Loucy (cell line): Measurements from ENCODE around the gene BMS1.
A peak's percentile ranks its signal among the peaks of the same experiment; 100 is the strongest.
"Not testable (repeated sequence)": the region's sequence is repeated elsewhere in the genome, so short reads cannot be mapped to it uniquely, and the experiment has no call there.

Source experiments
- H2AFZ ChIP-seq: fragments of 200-600 bp; sonication (generic); 2 replicates; pipeline ENCODE4 v1.6.0; 2016; ENCODE audit warnings: antibody characterized with exemption, mild to moderate bottlenecking, low read length, moderate library complexity
- H3F3A ChIP-seq: fragments of 200-600 bp; 2 replicates; pipeline ENCODE4 v1.6.0; 2016; ENCODE audit warnings: antibody characterized with exemption, low read depth, mild to moderate bottlenecking
- H3K27me3 ChIP-seq: fragments of 200-600 bp; sonication (generic); 2 replicates; pipeline ENCODE4 v1.6.1; 2014; ENCODE audit warnings: low read length, mild to moderate bottlenecking; ENCODE audit not compliant: insufficient read depth, poor library complexity, severe bottlenecking
- H3K36me3 ChIP-seq: fragments of 200-600 bp; sonication (generic); 2 replicates; pipeline ENCODE4 v1.6.1; 2016; ENCODE audit warnings: low read length; ENCODE audit not compliant: insufficient read depth
- H3K4me1 ChIP-seq: fragments of 200-600 bp; sonication (generic); 2 replicates; pipeline ENCODE4 v1.5.1; 2014; ENCODE audit warnings: low read length, mild to moderate bottlenecking; ENCODE audit not compliant: insufficient read depth, poor library complexity, severe bottlenecking
- H3K4me2 ChIP-seq: fragments of 200-600 bp; sonication (generic); 2 replicates; pipeline ENCODE4 v1.6.0; 2014; ENCODE audit warnings: antibody characterized with exemption, low read length, low read depth, mild to moderate bottlenecking; ENCODE audit not compliant: poor library complexity, severe bottlenecking
- H3K4me3 ChIP-seq: fragments of 200-600 bp; sonication (generic); 2 replicates; pipeline ENCODE4 v1.5.1; 2014; ENCODE audit warnings: low read length, mild to moderate bottlenecking, mixed read lengths; ENCODE audit not compliant: poor library complexity, severe bottlenecking
- H3K79me2 ChIP-seq: fragments of 200-600 bp; sonication (generic); 2 replicates; pipeline ENCODE4 v1.6.1; 2014; ENCODE audit warnings: low read length; ENCODE audit not compliant: insufficient read depth
- H3K9ac ChIP-seq: fragments of 200-600 bp; sonication (generic); 2 replicates; pipeline ENCODE4 v1.6.0; 2014; ENCODE audit warnings: mild to moderate bottlenecking, low read depth, low read length, moderate library complexity; ENCODE audit not compliant: poor library complexity, severe bottlenecking
- H3K9me2 ChIP-seq: fragments of 200-600 bp; sonication (generic); replicated peaks from 2 replicates; pipeline ENCODE4 v1.6.1; 2016; ENCODE audit warnings: low read depth, low read length, mixed read lengths
- H3K9me3 ChIP-seq: fragments of 200-600 bp; sonication (generic); 2 replicates; pipeline ENCODE4 v1.6.1; 2014; ENCODE audit warnings: mild to moderate bottlenecking, antibody characterized with exemption, low read length, low read depth; ENCODE audit not compliant: insufficient read depth
- H4K20me1 ChIP-seq: fragments of 200-600 bp; sonication (generic); 2 replicates; pipeline ENCODE4 v1.6.0; 2014; ENCODE audit warnings: antibody characterized with exemption, low read length, mild to moderate bottlenecking; ENCODE audit not compliant: insufficient read depth, poor library complexity, severe bottlenecking
- CTCF ChIP-seq: fragments of 200-600 bp; sonication (generic); conservative IDR thresholded peaks from 2 replicates; pipeline ENCODE4 v1.5.1; 2014; ENCODE audit warnings: mild to moderate bottlenecking, antibody characterized with exemption, low read length
- EZH2phosphoT487 ChIP-seq: fragments of 200-600 bp; IDR thresholded peaks from 2 replicates; pipeline ENCODE4 v1.6.1; 2018; ENCODE audit warnings: antibody characterized with exemption, mild to moderate bottlenecking, moderate library complexity, borderline replicate concordance

The BMS1 gene

GRCh38 chr10:42827201-42827600 lies 44.6 kb downstream of the BMS1 start:
- no peak overlapping the region for H3K9ac ChIP-seq
- H3F3A ChIP-seq, result no peaks in the 10 kb centered on the region
- TF ChIP-seq EZH2phosphoT487 (no peak), CTCF (peak; percentile 37; the same call in 1 of the 2 replicates)
- H3K79me2 ChIP-seq, result no peaks in the 10 kb centered on the region
- peaks cover 74% of the 10 kb centered on the region for H3K36me3 ChIP-seq
- no peak overlapping the region for H3K4me2 ChIP-seq
- no peak overlapping the region for H3K4me3 ChIP-seq
- H4K20me1 ChIP-seq, result no peaks in the 10 kb centered on the region
- H3K4me1 ChIP-seq, result no peaks in the 10 kb centered on the region
- H2AFZ ChIP-seq, result no peak overlapping the region
- no peaks in the 10 kb centered on the region for H3K27me3 ChIP-seq
- no peaks in the 10 kb centered on the region for H3K9me3 ChIP-seq
- no peaks in the 10 kb centered on the region for H3K9me2 ChIP-seq

- H3K9me3 ChIP-seq, H3K4me2 ChIP-seq, H4K20me1 ChIP-seq, H3K4me1 ChIP-seq, H3K9ac ChIP-seq, H3K9me2 ChIP-seq, H3K4me3 ChIP-seq, H2AFZ ChIP-seq, H3F3A ChIP-seq, H3K79me2 ChIP-seq, H3K27me3 ChIP-seq: not testable (repeated sequence)
- H3K36me3 ChIP-seq, result peaks cover 63% of the 10 kb centered on the region
These were observed 45.8 kb downstream of the BMS1 start for GRCh38 chr10:42828391-42828790.

- Histone ChIP-seq H3K9me3 (no peaks in the 10 kb centered on the region), H3K9me2 (no peaks in the 10 kb centered on the region), H3K9ac (no peak overlapping the region), H3K4me3 (no peak overlapping the region), H2AFZ (no peak overlapping the region), H3K36me3 (peaks cover 46% of the 10 kb centered on the region; the same call in 1 of the 2 replicates), H4K20me1 (no peaks in the 10 kb centered on the region), H3K27me3 (no peaks in the 10 kb centered on the region), H3K4me1 (no peaks in the 10 kb centered on the region), H3K79me2 (no peaks in the 10 kb centered on the region), H3K4me2 (no peak overlapping the region), H3F3A (no peaks in the 10 kb centered on the region)
- TF ChIP-seq EZH2phosphoT487 (no peak), CTCF (no peak)
These were observed 47.6 kb downstream of the BMS1 start for GRCh38 chr10:42830237-42830636.

- no peaks in the 10 kb centered on the region for H4K20me1 ChIP-seq
- H3K4me1 ChIP-seq, result no peaks in the 10 kb centered on the region
- H3K4me3 ChIP-seq, result no peak overlapping the region
- TF ChIP-seq CTCF (no peak), EZH2phosphoT487 (no peak)
- H3K36me3 ChIP-seq, result peaks cover 10% of the 10 kb centered on the region; the same call in 1 of the 2 replicates
- H3K27me3 ChIP-seq, result no peaks in the 10 kb centered on the region
- no peak overlapping the region for H2AFZ ChIP-seq
- no peaks in the 10 kb centered on the region for H3K9me3 ChIP-seq
- H3F3A ChIP-seq, result no peaks in the 10 kb centered on the region
- no peak overlapping the region for H3K4me2 ChIP-seq
- no peaks in the 10 kb centered on the region for H3K79me2 ChIP-seq
- no peak overlapping the region for H3K9ac ChIP-seq
- H3K9me2 ChIP-seq, result no peaks in the 10 kb centered on the region
These were observed 53.5 kb downstream of the BMS1 start for GRCh38 chr10:42836096-42836495.
